GM21360 (cell line): ENCODE results near the gene NADSYN1.
A peak's percentile ranks its signal among the peaks of the same experiment; 100 is the strongest.

ENCODE experiments used
- ATAC-seq: cut with Tn5 transposase; IDR thresholded peaks from one replicate; pipeline ENCODE4 v1.9.1; 2021; ENCODE audit warnings: mild to moderate bottlenecking, moderate library complexity; ENCODE audit not compliant: unreplicated experiment

Gene NADSYN1

DNA sequence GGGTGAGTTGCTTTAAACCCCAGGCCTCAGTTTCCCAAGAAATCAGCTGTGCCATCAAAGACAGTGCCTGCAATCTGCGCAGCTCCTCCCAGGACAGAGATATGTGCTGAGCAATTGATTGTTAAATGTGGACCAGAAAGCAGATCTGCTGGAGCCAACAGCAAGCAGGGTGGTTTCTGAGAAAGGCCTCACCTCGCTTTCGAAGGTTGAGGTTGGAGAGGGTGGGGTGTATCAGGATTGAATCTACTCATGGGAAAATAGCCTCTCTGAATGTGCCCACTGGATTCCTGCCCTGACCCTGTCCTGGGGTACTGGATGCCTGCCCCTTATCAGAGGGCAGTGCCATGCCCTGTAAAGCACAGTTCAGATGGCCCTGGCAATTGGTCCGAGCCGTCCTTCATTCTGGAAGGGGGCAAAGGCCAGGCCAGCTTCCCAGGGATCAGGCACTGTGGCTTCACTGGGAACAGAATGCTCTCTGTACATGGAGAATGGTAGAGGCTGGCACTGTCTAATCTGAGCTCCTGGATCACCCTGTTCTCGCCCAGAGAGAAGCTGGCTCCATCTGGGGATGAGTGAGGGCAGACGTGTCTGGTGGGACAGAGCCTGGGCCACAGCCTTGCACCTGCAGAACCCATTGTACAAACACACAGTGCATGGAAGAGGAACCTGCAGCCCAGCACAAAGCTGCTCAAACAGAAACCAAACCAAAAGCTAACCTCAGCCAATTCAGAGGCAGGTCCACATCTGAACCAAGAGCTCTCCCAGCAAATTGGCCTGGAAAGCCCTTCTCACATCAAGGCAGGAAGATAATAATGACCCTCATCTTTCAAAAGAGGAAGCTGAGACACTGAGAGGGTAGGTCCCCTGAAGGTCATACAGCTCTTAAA is 20.0 kb upstream of the NADSYN1 start:
- ATAC-seq, result no peak

DNA sequence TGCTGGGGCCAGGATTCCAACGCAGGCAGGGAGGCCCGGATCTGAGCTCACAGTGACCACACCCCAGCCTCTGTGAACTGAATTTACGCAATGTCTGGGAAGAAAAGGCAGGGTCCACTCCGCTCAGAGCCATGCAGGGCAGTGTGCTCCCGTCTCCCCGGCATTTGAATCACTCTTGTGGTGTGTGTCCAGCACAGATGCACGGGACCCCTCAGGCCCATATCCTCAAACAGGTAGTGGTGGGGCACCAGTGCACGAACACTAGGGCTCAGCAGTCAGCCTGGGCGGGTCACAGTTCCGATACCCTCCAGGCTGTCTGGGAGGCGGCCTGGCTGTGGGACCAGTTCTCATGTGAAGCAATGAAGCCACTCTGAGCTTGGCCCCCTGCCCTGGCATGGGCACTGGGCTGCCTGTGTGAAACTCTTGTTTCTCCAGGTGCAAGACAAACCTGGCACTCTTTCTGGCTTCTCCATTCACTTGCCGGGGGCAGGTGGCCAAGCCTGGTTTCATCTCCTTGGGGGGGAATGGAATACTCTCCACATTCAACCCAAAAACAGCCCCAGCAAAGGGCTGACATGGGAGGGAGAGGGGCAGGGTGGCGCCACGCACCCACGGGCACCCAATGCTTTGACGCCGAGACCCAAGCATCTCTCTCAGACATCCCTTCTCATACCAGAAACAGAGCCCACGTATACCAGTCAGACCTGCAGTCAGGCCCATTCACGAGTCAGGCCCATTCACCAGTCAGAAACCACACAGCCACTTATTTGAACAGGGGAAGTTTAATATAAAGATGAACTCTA is 19.2 kb upstream of the NADSYN1 start:
- ATAC-seq, result no peak

DNA sequence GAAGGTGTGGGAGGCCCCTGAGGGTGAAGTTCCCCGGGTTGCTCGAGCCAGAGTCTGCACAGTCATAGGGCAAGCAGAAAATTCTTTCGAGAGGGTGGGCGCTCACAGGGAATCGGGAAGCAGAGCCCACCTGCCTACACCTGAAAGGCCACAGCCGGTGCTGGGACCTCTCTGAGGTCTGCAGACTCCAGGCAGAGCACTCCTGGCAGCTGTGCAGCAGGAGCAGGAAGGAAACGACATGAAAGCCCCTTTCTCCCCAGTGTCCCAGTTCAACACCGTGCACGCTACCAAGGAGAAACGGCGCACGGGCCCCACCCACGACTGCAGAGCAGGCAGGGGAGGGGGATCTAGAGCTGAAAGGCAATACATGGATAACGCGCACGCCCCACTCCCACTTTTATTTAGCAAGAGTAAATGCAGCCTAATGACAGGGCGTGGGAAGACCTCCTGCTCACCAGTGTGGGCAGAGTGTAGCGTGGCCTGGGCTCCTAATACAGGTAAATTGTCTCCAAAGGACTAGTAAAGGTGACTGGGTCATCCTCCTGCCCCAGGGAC is 18.4 kb upstream of the NADSYN1 start:
- no peak for ATAC-seq

DNA sequence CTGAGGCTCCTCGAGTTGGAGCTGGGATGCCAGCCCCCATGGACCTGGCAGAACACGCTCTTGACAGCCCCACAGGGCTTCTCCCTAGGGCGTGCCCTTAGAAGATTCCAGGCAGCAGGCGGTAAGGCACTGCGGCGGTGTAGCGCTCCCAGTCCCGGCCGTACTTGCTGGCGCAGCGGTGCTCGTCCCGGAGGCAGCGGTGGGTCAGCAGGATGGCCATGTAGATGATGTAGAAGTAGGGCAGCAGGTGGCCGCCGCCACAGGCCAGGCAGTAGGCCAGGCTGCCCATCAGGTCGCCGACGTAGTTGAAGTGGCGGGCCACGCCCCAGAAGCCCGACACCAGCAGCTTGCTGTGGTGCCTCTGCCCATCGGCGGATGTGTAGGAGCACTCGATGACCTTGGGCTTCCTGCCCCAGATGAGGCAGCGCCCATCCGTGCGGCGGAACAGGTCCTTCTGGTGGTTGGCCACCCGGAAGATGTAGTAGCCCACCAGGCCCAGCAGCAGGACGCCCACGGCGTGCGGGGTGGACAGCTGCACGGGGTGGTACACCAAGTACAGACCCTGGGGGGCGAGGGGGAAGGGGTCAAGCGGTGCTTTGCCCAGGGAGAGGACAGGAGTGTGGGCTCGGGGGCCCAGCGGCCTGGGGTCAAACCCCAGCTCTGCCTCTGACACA is 17.6 kb upstream of the NADSYN1 start:
- no peak for ATAC-seq

DNA sequence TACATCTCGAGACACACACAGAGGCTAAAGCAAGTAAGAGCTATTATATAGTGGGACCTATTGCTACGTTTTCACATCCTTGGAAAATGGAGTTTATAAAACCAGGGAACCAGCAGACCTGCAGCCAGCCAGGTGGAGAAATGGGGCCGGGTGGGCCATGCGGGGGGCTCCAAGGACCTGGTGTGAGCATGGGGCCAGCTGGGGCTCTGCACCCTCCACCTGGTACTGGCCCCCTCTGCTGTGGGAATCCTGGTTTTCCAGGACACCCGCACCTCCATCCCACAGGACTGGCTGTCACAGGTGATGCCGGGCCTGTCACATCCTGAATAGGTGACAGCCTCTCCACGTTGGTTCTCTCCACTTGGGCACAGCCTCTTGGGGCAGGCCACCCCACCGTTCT is 16.1 kb upstream of the NADSYN1 start:
- ATAC-seq, result no peak

DNA sequence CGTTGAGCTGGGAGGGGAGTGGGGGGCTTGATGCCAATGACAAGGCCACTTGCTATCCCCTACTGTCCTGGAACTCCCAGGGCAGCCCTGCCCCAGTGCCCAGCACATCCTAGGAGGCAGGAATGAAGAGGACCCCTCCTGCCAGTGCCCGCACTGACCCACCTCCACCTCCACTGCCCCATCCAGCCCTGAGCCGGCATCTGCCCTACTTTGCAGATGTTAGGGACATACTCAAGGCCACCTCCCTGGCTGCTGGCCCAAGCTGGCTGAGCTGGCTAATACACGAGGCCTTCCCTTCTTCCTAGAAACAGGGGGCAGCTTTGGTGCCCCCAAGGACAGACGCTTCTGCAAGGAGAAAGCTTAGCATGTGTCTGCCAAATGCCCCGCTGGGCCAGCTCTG is 15.6 kb upstream of the NADSYN1 start:
- no peak for ATAC-seq

DNA sequence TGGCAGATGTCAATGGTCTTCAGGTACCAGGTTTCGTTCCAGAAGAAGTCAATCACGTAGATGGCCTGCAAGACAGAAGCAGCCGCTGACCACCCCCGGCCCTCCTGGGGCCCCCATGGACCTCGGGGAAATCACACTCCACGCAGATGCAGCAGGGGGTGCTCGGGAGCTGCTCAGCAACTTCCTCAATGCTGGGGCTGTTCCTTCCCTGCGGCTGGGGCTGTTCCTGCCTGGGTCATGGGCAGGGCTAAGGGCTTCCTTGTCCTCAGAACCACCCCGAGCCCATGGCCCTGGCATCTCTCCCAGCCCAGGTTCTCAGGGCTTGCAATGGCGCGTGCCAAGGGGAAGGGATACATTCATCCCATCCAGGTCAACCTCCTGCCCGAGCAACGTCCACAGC is 15.1 kb upstream of the NADSYN1 start:
- ATAC-seq, result no peak

DNA sequence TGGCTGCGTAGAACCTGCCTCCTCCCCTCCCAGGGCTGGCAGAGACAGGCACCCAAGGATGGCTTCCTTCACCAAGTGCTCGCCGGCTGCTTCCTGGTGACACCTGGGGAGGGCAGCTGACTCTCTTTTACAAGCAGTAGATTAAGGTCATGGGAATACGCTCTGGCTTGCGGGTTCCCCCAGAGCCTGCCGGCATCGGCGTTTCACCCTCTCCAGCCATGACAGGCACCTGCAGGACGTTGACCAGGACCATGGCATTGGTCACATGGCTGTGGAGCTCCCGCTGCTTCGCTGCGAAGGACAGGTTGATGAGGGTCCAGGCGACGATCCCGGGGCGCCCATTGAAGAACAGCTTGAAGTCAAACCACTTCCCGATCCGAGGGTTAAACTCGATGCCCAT is 14.4 kb upstream of the NADSYN1 start:
- ATAC-seq, result no peak

DNA sequence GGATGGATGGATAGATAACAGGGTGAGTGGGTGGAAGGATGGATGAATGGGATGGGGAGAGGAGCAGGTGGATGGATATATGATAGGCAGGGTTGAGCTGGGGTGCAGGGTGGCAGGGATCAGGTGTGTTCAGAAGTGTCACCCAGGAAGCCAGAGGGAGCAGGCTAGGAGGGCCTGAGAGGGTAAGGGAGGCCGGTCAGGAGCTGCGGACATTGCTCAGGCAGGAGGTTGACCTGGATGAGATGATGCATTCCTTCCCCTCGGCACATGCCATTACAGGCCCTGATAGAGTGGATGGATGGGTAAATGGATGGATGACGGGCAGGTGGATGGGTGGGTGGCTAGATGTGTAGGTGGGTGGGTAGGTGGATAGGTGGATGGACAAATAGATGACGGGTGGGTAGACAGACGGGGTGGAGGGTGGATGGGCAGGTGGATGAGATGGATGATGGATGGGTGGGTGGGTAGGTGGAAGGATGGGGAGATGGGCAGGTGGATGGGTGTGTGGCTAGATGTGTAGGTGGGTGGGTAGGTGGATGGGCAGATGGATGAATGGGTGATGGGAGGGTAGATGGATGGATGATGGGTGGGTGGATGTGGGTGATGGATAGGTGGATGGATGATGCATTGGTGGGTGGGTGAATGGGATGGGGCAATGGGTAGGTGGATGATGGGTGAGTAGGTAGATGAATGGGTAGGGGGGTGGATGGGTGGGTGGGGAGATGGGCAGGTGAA is 12.8 kb upstream of the NADSYN1 start:
- no peak for ATAC-seq

DNA sequence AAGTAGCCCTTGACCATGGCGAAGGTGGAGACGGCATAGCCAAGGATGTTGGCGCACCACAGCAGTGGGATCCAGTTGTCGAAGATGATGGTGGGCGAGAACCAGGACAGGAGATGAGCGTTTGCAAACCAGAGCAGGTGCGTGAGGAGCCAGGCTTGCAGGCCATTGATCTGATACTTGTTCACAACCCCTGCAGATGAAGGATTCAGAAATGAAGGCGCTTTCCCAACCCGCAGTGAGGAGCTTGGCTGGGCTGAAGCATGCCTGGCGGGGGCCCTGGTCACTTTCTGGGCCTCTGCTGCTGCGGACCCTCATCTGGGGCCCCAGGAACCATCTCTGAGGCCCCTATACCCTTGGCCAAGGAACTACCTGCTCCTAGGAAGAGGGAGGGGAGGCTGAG is 11.8 kb upstream of the NADSYN1 start:
- no peak for ATAC-seq

DNA sequence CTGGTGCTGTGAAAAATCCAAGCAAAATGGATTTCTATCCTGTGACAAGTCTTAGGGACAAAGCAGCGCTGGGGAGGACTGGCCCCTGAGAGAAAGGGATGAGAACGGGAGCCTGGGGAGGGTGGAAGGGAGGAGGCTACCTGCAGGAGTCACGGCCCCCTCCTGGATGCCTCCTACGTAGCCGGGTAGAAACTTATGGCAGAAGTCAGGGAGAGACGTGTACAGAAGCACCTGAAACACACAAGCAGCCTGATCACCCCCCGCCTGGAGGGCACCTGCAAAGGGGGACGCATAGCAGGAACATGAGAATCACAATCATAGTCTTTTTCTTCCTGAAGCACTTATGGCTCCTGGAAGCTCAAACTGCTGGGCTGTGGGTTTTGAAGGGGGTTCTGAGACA is 10.9 kb upstream of the NADSYN1 start:
- no peak for ATAC-seq

DNA sequence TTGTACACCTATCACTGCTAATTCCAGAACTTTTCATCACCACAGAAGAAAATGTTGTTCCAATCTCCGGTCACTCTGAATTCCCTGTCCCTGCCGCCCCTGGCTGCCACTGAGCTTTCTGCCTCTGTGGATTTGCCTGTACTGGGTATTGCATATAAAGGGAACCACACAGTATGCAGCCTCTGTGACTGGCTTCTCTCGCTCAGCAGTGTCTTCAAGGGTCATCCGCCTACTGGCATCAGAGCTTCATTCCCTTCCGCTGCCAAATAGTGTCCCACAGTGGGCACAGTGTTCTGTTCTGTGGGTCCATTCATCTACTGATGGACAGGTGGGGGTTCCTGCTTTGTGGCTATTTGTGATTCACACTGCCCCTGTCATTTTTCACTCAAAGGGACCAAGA is 10.1 kb upstream of the NADSYN1 start:
- no peak for ATAC-seq

DNA sequence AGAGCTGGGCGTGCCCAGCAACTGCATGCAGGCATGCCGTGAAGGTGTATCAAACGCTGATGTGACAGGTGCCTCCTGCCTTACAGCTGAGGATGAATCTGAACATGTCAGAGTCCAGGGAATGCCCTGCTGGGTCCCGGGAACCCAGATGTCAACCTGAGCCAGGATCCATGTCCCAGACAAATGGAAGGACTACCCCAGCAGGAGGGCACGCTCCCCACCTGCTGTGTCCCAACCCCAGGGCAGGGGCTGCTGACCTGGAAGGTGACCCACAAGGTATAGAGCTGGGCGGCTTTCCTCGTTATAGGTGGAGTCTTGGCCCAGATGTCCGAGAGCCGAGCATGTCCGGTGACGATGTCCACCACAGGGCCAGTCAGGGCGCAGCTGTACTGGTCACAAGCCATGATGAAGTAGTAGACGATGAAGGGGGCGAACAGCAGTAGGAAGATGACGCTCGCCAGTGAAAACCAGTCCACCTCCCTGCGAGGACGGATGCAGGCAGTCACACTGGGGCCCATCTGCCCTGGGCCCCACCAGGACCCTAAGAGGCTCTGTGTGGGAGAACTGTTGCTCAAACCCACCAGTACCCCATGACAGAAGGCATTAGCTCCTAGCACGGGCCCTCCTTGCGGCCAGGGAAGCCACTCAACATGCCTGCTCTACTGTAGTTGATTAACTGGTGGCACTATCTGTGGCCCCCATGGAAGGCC is 9.1 kb upstream of the NADSYN1 start:
- ATAC-seq, result no peak

DNA sequence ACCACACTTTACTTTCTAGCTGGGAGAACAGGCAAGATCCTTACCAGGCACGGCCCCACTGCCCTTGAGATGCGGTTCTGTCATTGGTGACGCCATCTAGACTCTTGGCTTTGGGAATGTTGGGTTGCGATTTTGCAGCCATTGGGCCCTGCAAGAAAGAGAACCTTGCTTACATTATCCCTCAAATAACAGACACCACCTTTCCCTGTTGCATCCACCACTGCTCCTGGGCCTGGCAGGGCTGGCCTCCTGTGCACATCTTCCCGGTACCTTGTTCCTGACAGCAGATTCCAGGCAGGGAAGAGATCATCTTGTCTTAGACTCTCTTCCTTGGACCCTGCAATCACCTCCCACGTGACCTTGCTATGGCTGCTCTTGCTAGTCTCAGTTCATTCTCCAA is 8.2 kb upstream of the NADSYN1 start:
- ATAC-seq, result no peak

DNA sequence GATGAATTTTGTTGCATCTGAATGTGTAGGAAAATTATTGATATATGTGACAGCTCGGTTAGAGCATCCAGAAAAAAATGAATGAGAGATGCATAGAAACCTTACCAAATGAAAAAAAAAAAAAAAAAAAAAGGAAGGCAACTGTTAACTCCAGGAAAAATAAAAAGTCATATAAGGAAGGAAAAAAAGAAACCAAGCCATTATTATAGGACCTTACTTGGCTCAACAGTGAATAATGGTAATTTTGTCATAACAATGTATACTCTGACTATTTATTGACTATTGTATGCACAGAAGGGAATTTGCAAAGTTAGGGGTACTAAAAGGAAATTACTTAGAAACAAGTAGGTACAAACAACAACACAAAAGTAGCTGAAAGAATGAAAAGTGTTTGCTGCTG is 6.9 kb upstream of the NADSYN1 start:
- ATAC-seq, result no peak

DNA sequence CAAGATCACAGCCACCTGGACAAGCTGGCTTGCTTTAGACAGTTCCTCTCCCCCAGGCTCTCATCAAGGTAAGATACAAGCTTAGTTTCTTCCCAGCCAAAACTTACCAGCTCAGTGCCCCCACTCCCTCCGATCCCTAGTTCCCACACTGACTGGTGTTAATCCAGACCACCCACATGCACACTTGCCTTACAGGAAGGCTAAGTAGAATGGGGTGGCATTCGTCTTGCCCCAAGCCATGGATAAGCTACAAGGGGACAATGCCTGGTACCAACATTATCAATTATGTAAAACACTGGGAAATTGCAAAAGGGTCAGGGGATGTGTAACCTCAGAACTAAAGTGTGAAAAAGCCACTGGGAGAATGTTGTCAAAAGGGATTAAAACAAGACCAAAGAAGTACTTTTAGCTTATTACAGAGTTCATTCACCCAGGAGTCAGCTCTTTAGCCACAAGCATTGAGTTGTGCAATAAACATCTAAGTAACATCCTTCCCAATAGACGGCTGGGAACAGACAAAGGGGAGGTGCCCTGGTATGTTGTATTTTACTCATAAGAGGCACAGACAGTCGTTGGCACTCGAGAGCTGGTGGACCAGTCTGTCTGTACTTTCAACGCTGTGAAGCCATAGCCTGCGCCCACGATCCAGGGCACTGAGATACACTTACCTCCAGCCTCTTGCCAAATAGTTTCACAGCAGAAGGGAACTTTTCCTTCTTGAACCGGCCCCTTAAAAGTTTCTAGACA is 5.9 kb upstream of the NADSYN1 start:
- ATAC-seq, result no peak

DNA sequence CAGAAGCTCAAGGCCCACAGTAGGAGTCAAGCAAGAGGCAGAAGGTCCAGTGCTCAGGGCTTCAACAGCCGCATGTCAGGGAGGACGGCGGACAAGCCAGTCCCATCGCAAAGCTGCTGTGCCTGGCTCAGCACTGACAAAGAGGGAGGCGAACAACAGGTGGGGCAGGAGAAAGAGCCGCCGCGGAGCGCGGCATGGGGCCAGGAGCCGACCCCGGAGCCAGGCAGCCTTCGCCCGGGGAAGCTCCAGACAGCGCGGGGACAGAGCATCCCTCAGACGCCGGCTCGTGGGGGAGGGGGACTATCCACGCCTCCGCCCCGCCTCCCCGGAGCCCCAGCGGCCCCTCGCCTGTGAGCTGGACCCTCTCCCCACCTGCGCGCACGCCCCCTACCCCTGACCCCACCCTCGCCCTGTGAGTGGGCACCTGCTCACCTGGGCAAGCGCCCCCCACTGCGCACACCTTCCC is 5.2 kb upstream of the NADSYN1 start:
- no peak for ATAC-seq

DNA sequence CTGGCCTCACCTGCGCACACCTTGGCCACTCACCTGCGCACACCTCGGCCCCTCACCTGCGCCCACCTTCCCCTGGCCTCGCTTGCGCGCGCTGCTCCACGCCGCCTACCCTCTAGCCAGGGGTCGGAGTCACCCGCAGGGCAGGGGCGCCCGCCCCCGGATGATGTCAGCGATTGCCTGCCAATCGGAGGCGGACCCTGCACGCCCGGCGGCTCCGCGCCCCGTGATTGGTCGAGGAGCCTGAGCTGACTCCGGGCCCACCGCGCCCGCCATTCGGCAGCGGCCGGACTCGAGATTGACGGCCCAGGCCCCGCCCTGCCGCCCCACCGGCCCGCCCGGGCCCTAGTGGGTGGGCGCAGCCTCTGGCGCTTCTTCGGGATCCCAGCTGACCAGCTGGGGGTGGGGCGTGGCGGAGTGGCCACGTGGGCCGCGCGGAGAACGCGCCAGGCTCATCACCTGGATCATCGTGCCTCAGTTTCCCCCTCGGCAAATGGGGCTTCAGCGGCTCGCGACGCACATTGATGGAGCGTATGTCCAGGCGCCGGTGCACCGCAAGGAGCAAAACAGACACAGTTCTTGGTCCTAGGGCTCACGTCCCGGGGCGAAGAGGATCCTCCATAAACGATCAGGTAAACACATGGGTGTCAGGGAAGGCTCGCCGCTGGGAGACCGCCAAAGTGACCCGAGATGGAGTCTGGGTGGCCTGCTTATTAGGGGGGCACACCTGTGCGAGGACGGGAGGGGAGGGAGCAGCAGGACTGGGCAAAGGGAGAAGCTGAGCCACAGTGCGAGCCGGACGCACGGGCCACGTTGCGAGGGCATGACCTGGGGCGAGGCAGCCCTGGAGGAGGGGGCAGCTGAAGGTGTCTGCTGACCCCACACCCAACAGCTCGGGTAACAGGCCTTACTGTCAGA is 4.5 kb upstream of the NADSYN1 start, which contains the start of gene DHCR7:
TSS of gene DHCR7 (minus strand) at position 137 of the 915 bp plus-strand sequence. CDS start 3,441 bp downstream, outside the sequence.
- peak; percentile 79 for ATAC-seq
